Naive B cell (primary cell): ENCODE measurements around the gene RAD51B. TPM values are rescaled to one million over a fixed set of nuclear protein-coding genes. Genes with fewer than 3 reads are reported as not detected.

Experiments used
- ATAC-seq, 2 donors: fragments of 150-1000 bp; cut with Tn5 transposase; 2 replicates each; pipeline ENCODE4 v1.10.0; 2021; ENCODE audit warnings: low read depth in 2 of 2, mild to moderate bottlenecking in 2 of 2, moderate library complexity in 2 of 2
- DNase-seq: peaks from one replicate; pipeline ENCODE4 v3.0.0; 2022
- H3K27ac Mint-ChIP-seq, 6 donors: one replicate each; pipeline ENCODE4 v1.8.0; 2020 to 2022; ENCODE audit warnings: mild to moderate bottlenecking in 6 of 6, mixed read lengths in 6 of 6, moderate library complexity in 5 of 6, inconsistent platforms in 2 of 6
- H3K27me3 Mint-ChIP-seq, 3 donors: one replicate each; pipeline ENCODE4 v1.8.0; 2021 to 2022; ENCODE audit warnings: mixed read lengths in 3 of 3, mild to moderate bottlenecking in 1 of 3
- H3K36me3 Mint-ChIP-seq, 2 donors: one replicate each; pipeline ENCODE4 v1.8.0; 2020 to 2022; ENCODE audit warnings: mixed read lengths in 2 of 2, inconsistent platforms in 1 of 2, mild to moderate bottlenecking in 1 of 2
- H3K4me1 Mint-ChIP-seq, 3 donors: one replicate each; pipeline ENCODE4 v1.8.0; 2020 to 2022; ENCODE audit warnings: mixed read lengths in 3 of 3, inconsistent platforms in 1 of 3, mild to moderate bottlenecking in 1 of 3, moderate library complexity in 1 of 3
- H3K4me3 Mint-ChIP-seq, 8 donors: one replicate each; pipeline ENCODE4 v1.8.0; 2020 to 2022; ENCODE audit warnings: mild to moderate bottlenecking in 8 of 8, mixed read lengths in 8 of 8, moderate library complexity in 8 of 8, inconsistent platforms in 2 of 8
- H3K9me3 Mint-ChIP-seq, 7 donors: one replicate each; pipeline ENCODE4 v1.8.0; 2020 to 2022; ENCODE audit warnings: mixed read lengths in 7 of 7, mild to moderate bottlenecking in 5 of 7, inconsistent platforms in 2 of 7, moderate library complexity in 1 of 7
- polyA plus RNA-seq, 6 donors: library from polyadenylated mRNA; unstranded; fragments of 300-500 nt; fragmentation: Illumina TruSeq; gene quantifications; one replicate each; pipeline ENCODE4 v1.2.3, GENCODE V29; 2021; ENCODE audit warnings: low read depth in 6 of 6

The RAD51B gene
- polyA plus RNA-seq, 6 donors from 2014 or later = 27.4 to 37.2 (median 31.8) TPM

DNA sequence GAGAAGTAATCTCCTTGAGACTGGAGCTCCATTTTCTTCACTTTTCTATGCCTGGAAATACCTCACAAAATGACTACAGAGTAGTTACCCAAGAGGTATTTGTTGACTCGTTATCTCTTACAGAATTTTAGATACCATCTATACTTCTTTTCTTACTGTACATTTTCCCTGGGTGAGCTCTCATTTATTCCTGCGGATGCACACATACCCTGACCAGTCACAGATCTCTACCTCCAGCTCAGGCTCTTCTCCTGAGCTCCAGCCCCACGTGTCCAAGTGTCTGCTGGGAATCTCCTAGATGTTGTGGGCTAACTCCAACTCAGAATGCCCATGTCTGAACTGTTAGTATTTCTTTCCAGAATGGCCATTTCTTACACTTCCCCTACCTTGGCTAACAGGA lies 403.1 kb downstream of the RAD51B start:
- peaks cover 0 to 15% (median 6%) of the 10 kb centered on the region in 7 donors for H3K9me3 Mint-ChIP-seq
- peaks cover 0 to 9% of the 10 kb centered on the region in 2 donors for H3K36me3 Mint-ChIP-seq
- H3K4me1 Mint-ChIP-seq = no peaks in the 10 kb centered on the region
- no peak overlapping the region for H3K27ac Mint-ChIP-seq
- ATAC-seq = no peak
- no peak overlapping the region for H3K4me3 Mint-ChIP-seq
- no peak for DNase-seq
- H3K27me3 Mint-ChIP-seq = no peaks in the 10 kb centered on the region

DNA sequence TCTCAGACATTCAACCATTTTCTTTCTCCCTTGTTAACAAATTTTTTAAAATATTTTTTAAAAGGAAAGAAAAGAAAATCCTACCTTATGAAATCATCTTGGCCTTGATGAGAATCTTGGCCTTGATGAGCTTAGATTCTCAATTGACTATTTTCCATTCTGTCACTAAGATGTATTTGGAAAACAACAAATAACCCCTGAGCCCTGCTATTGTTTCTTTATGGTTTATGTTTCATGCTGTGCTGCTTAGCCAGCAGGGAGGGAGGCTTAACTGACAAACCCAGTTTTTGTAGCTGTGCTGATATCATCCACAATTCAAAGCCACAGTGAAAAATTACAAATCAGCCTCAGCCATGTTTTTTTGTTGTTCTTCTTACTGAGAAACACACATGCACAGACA lies 404.1 kb downstream of the RAD51B start:
- ATAC-seq = no peak
- peaks cover 0 to 15% (median 6%) of the 10 kb centered on the region in 7 donors for H3K9me3 Mint-ChIP-seq
- peaks cover 0 to 9% of the 10 kb centered on the region in 2 donors for H3K36me3 Mint-ChIP-seq
- H3K27me3 Mint-ChIP-seq = no peaks in the 10 kb centered on the region
- no peak for DNase-seq
- no peaks in the 10 kb centered on the region for H3K4me1 Mint-ChIP-seq
- no peak overlapping the region for H3K4me3 Mint-ChIP-seq
- no peak overlapping the region for H3K27ac Mint-ChIP-seq

DNA sequence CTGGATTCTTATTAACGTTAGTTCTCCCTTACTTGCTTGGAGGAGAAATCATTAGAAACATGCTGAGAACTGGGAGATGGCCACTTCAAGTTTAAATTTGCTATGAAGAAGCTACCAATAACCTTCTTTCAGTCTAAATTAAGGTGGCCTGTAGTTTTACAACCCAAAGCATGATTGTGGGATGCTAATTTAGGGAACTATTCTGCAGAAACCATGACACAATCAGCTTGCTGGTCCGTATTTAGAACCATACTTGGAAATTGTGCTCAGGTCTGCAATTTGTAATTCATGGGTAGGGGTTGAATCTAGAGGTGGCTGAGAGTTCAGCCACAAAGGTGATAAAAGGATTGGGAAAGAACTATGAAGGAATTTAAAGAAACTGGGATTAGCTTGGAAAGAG lies 405.7 kb downstream of the RAD51B start:
- Mint-ChIP-seq H3K4me1 (no peaks in the 10 kb centered on the region), H3K36me3 (peaks cover 0 to 9% of the 10 kb centered on the region in 2 donors), H3K27me3 (no peaks in the 10 kb centered on the region), H3K4me3 (no peak overlapping the region), H3K27ac (no peak overlapping the region), H3K9me3 (peaks cover 0 to 14% (median 6%) of the 10 kb centered on the region in 7 donors)
- DNase-seq (no peak), ATAC-seq (no peak)

DNA sequence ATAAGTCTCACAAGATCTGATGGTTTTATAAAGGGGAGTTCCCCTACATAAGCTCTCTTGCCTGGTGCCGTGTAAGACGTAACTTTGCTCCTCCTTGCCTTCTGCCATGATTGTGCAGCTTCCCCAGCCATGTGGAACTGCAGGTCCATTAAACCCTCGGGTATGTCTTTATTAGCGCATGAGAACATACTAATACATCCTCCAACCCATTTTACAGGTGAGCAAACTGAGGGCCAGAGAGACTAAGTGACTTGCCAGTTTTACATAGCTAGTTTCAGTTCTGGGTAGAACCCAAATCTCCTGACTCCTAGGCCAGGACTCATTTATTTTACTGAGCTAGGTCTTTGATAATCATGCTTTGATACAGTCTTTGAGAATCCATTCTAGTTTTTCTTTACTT lies 406.9 kb downstream of the RAD51B start:
- Mint-ChIP-seq H3K4me1 (no peaks in the 10 kb centered on the region), H3K4me3 (no peak overlapping the region), H3K36me3 (peaks cover 0 to 6% of the 10 kb centered on the region in 2 donors), H3K9me3 (peaks cover 0 to 9% (median 5%) of the 10 kb centered on the region in 7 donors), H3K27me3 (no peaks in the 10 kb centered on the region), H3K27ac (no peak overlapping the region)
- ATAC-seq (no peak), DNase-seq (no peak)

DNA sequence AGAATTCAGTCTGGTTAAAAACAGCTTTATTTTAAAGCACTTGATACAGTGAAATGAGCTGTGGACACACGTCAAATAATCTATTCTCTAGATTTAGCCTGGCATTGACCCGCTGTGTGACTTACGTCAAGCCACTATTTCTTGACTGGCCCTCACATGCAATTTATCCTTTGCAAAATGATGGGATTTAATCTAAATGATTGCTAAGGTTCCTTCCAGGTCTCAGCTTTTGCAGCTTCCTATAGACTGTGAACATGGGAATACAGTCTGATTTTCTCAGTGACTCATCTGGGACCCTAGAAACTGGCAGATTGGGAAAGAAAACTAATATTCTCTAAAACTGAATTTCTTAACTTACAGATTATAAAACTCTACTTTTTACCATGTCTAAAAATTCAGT lies 409.1 kb downstream of the RAD51B start:
- no peak overlapping the region for H3K27ac Mint-ChIP-seq
- H3K36me3 Mint-ChIP-seq = no peaks in the 10 kb centered on the region
- H3K27me3 Mint-ChIP-seq = no peaks in the 10 kb centered on the region
- H3K9me3 Mint-ChIP-seq = no peaks in the 10 kb centered on the region
- DNase-seq (no peak), ATAC-seq (no peak)
- no peak overlapping the region for H3K4me3 Mint-ChIP-seq
- H3K4me1 Mint-ChIP-seq = no peaks in the 10 kb centered on the region

DNA sequence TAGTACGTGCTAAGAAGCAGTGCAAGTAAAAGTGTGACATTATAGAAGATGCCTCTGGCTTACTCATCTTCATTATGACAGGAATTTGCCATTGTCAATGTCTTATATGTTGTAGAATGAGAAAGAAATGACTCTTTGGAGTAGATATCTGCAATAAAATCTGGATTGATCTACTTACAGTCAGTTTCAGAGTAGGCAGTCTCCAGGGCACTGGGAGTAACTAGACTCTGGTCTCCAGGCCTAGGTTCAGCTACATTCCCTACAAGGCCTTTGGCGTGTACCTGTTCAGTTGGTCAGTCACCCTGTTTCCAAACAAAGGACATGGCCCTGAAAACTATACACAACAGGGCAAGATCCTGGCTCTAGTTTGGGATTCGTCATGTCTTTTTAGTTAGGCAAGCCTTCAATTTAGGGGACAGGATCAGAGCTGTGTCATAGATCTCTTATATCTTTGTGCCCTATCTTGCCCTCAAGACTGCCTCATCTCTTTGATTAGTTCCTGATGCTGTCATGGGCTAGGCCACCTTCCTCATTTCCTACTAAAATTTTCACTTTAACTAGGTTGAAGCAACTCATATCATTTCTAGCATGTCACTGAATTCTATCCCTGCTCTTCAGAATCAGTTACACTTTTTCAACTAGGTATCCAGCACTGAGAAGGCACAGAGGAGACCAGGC lies 410.0 kb downstream of the RAD51B start:
- no peaks in the 10 kb centered on the region for H3K27me3 Mint-ChIP-seq
- ATAC-seq (no peak), DNase-seq (no peak)
- no peak overlapping the region for H3K4me3 Mint-ChIP-seq
- H3K27ac Mint-ChIP-seq = no peak overlapping the region
- no peaks in the 10 kb centered on the region for H3K36me3 Mint-ChIP-seq
- no peaks in the 10 kb centered on the region for H3K4me1 Mint-ChIP-seq
- H3K9me3 Mint-ChIP-seq = no peaks in the 10 kb centered on the region

DNA sequence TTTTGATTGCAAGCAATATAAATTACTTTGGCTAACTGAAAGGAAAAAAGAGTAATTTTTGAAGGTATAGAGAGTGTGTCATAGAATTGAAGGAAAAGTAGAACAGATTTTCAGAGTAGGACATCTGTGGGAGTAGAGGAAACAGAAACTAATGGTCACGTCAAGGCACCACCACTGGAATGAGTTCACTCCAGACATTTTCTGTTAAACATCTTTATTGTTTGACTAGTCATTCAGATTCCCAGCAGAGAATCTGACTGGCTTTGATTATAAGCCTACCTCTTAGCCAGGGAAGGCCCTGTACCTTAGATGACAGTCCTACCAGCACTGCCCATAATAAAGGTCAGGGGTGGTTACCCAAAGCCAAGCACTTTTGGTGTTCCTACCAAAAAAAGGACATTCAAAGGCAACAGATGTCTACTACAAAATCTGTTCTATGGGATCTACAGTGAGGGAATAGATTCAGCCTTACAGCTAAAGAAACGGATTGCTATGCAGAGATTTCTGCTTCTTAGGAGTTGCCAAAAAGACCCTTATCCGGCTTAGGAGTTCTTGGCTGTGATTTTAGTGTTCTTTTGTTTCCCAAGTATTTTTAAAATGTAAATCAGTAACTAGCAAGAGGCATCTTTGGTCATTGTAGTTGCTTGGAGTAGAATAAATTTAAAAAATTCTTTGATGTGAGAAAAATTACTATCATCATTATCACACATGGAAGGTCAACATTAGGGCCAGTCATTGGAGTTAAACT lies 410.8 kb downstream of the RAD51B start:
- Mint-ChIP-seq H3K36me3 (no peaks in the 10 kb centered on the region), H3K9me3 (no peaks in the 10 kb centered on the region), H3K4me3 (no peak overlapping the region), H3K27me3 (no peaks in the 10 kb centered on the region), H3K27ac (no peak overlapping the region), H3K4me1 (no peaks in the 10 kb centered on the region)
- DNase-seq (no peak), ATAC-seq (no peak)

DNA sequence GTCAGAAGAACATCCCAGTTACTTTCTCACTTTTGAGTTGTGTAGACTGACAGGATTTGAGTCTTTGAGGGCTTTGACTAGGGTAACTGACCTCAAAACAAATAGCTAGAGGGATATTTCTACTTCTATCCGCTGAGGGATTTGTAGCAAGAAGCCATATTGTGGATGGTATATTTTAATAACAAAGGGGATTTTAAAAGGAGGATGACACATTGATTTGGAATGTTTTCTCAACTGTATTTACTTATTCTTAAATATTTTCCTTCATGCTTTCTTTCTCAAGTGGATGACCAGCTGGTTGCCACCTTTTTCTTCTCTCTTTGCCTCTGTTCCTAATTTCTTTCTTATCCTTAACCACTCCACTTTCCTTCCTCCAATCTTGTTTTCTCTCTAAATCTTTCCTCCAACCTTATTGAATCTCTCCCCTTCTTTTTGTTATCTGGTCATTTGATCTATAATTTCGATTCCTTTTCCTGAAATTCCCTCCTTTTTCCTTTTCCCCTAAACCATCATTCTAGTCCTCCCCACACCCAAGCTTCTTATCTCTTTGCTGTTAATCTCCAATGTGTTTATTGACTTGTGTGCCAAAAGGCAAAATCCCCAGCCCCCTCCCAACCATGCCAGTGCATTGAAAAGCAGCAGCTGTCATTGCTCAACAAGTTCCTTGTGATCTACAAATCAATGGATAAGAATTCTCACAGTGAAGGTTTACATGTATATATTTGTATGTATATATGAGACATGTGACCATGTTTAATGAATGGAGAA lies 411.6 kb downstream of the RAD51B start:
- ATAC-seq (no peak), DNase-seq (no peak)
- Mint-ChIP-seq H3K4me3 (no peak overlapping the region), H3K36me3 (no peaks in the 10 kb centered on the region), H3K9me3 (no peaks in the 10 kb centered on the region), H3K27ac (no peak overlapping the region), H3K27me3 (no peaks in the 10 kb centered on the region), H3K4me1 (no peaks in the 10 kb centered on the region)

DNA sequence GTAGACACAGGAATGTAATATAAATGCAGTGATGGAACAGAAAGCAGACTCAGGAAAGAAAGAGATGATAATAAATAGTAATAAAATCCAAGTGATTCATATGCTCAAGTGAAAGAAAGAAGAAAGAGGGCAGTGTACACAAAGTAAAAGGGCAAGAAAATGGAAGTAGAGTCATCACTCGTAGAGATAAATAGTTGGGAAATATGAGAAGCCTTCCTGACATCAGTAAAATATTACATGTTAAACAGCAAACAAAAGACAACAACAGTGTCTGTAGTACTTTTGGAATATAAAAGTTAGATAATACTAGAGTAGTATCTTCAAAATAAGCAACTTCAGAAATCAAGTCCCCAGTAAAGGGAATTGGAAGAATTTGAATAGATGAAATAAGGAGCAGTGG lies 412.3 kb downstream of the RAD51B start:
- no peaks in the 10 kb centered on the region for H3K4me1 Mint-ChIP-seq
- no peaks in the 10 kb centered on the region for H3K36me3 Mint-ChIP-seq
- DNase-seq (no peak), ATAC-seq (no peak)
- H3K27ac Mint-ChIP-seq = no peak overlapping the region
- no peaks in the 10 kb centered on the region for H3K9me3 Mint-ChIP-seq
- no peak overlapping the region for H3K4me3 Mint-ChIP-seq
- H3K27me3 Mint-ChIP-seq = no peaks in the 10 kb centered on the region

DNA sequence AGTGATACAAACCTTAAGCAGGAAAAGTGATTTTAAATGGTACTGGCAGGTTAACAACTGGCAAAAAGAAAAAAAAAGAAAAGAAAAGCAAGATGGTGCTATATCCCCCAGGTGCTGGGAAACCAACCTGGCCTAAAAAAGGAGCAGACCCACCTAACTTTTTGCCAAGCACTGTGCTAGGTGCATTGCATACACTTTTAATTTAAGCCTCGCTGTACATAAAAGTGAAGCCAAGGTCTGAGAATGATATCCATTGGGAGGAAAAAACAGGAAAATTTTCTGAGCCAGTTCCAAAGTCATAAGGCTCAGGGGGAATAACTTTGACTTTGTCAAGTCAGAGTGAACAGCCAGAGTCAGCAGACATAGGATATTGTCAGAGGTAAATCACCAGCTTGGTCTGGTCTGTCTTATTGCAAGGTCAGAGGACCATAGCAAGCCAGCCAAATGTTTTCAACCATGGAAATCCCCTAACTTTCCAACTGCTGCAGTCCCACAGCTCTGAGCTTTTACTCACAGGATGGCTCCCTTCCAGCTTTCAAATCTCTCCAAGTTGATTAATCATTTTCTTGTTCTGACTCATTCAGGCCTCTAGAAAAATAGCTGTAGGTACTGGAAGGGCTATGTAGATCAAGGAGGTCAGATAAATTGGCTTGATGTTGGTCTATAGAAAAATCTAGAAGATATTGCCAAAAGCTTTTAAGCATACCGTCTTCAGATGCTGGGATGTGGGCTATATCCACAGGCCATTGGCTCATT lies 412.9 kb downstream of the RAD51B start:
- DNase-seq (no peak), ATAC-seq (peak in 1 of 2 donors; percentile 35)
- H3K4me1 Mint-ChIP-seq = no peaks in the 10 kb centered on the region
- H3K27me3 Mint-ChIP-seq = no peaks in the 10 kb centered on the region
- no peak overlapping the region for H3K4me3 Mint-ChIP-seq
- H3K27ac Mint-ChIP-seq = no peak overlapping the region
- no peaks in the 10 kb centered on the region for H3K36me3 Mint-ChIP-seq
- H3K9me3 Mint-ChIP-seq = no peaks in the 10 kb centered on the region

DNA sequence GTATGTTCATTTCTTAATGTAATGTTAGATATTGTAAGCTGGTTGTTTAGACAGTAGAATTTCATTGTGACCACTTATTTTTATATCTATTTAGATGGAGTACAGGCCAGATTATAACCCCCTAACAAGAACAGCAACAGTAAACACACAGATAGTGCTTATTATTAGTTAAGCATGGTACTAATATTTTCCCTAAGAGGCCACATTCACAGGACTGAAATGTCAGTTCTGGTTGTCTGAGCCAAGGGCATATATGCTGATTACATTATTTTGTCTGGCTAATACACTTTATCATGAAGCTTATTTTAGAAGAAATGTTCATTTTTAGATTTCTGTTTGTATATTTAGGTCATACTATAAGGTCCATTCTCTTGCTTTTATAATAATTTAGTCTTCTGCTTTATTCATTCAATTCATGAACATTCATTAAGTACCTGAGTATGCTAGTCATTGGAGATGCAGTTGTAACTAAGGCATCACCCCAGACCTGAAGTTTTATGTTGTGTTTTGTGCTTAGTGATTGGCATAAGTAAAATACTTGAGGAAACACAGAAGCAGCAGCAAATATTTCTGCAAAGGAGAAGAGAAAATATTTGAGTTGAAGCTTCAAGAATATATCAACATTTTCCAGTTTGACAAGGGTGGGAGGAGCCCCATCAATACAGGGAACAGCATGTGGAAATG lies 413.7 kb downstream of the RAD51B start:
- DNase-seq = no peak
- H3K27ac Mint-ChIP-seq = no peak overlapping the region
- H3K4me3 Mint-ChIP-seq = no peak overlapping the region
- no peaks in the 10 kb centered on the region for H3K36me3 Mint-ChIP-seq
- no peaks in the 10 kb centered on the region for H3K27me3 Mint-ChIP-seq
- no peaks in the 10 kb centered on the region for H3K4me1 Mint-ChIP-seq
- no peaks in the 10 kb centered on the region for H3K9me3 Mint-ChIP-seq
- no peak for ATAC-seq

DNA sequence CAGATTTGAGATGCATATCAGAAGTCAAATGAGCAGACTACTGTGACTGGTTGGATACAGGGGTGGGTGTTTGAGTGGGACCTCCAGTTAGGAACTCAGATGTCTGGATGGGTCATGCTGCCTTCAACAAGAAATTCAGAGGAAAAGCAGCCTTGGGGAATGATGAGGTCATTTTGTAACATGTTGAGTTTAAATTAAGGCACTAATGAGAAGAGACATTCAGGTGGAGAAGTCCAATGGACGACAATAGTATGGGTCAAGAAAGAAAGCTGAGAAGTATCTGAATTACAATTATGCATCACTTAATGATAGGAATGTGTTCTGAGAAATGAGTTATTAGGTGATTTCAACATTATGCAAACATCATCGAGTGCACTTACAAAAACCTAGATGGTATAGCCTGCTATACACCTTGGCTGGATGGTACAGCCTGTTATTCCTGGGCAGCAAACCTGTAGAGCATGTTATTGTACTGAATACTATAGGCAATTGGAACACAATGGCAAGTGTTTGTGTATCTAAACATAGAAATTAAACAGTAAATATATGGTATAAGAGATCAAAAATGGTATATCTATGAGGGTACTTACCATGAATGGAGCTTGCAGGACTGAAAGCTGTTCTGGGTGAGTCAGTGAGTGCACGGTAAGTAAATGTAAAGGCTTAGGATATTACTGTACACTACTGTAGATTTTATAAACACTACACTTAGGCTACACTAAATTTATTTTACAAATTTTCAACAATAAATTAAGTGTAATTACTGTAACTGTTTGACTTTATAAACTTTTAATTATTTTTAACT lies 414.7 kb downstream of the RAD51B start:
- DNase-seq = no peak
- H3K27ac Mint-ChIP-seq = no peak overlapping the region
- ATAC-seq = no peak
- no peak overlapping the region for H3K4me3 Mint-ChIP-seq
- peaks cover 0 to 2% (median under 1%) of the 10 kb centered on the region in 3 donors for H3K4me1 Mint-ChIP-seq
- no peaks in the 10 kb centered on the region for H3K9me3 Mint-ChIP-seq
- H3K27me3 Mint-ChIP-seq = no peaks in the 10 kb centered on the region
- no peaks in the 10 kb centered on the region for H3K36me3 Mint-ChIP-seq
